HEK293 (cell line): ENCODE data around the gene ELOVL6.

Experiments
- EGR2 ChIP-seq: fragments of 450-650 bp; formaldehyde crosslinking; IDR thresholded peaks from 2 replicates; pipeline ENCODE4 v1.5.1; 2016; ENCODE audit warnings: low read depth, missing biosample characterization, missing genetic modification characterization
- MEIS1 ChIP-seq: sonication (generic); formaldehyde crosslinking; IDR thresholded peaks from 2 replicates; pipeline ENCODE4 v1.8.1; 2022; ENCODE audit warnings: missing genetic modification reagents, mild to moderate bottlenecking, borderline replicate concordance
- MYNN ChIP-seq: fragments of 450-650 bp; formaldehyde crosslinking; IDR thresholded peaks from 2 replicates; pipeline ENCODE4 v1.5.1; 2016; ENCODE audit warnings: missing biosample characterization, missing genetic modification characterization, borderline replicate concordance
- OSR2 ChIP-seq: fragments of 450-650 bp; formaldehyde crosslinking; IDR thresholded peaks from 2 replicates; pipeline ENCODE4 v1.5.1; 2016; ENCODE audit warnings: missing biosample characterization, missing genetic modification characterization
- ZFP69B ChIP-seq: fragments of 450-650 bp; formaldehyde crosslinking; IDR thresholded peaks from 2 replicates; pipeline ENCODE4 v1.5.1; 2016; ENCODE audit warnings: missing biosample characterization, missing genetic modification characterization
- ZNF140 ChIP-seq: fragments of 450-650 bp; formaldehyde crosslinking; IDR thresholded peaks from 2 replicates; pipeline ENCODE4 v1.5.1; 2016; ENCODE audit warnings: missing biosample characterization, missing genetic modification characterization
- ZNF184 ChIP-seq: fragments of 450-650 bp; IDR thresholded peaks from 2 replicates; pipeline ENCODE4 v1.5.1; 2018; ENCODE audit warnings: missing biosample characterization, mild to moderate bottlenecking, missing genetic modification characterization
- ZNF354C ChIP-seq: fragments of 450-650 bp; formaldehyde crosslinking; IDR thresholded peaks from 2 replicates; pipeline ENCODE4 v1.5.1; 2016; ENCODE audit warnings: missing biosample characterization, missing genetic modification characterization, low read depth, borderline replicate concordance
- ZNF423 ChIP-seq: fragments of 450-650 bp; formaldehyde crosslinking; IDR thresholded peaks from 2 replicates; pipeline ENCODE4 v1.5.1; 2016; ENCODE audit warnings: missing biosample characterization, missing genetic modification characterization
- ZNF510 ChIP-seq: fragments of 450-650 bp; formaldehyde crosslinking; IDR thresholded peaks from 2 replicates; pipeline ENCODE4 v1.5.1; 2018; ENCODE audit warnings: mild to moderate bottlenecking, missing genetic modification characterization, missing biosample characterization; ENCODE audit not compliant: insufficient replicate concordance
- ZNF555 ChIP-seq: fragments of 450-650 bp; formaldehyde crosslinking; conservative IDR thresholded peaks from 2 replicates; pipeline ENCODE4 v1.5.1; 2017; ENCODE audit warnings: missing biosample characterization, mild to moderate bottlenecking, missing genetic modification characterization, inconsistent platforms
- ZNF600 ChIP-seq: fragments of 450-650 bp; formaldehyde crosslinking; IDR thresholded peaks from 2 replicates; pipeline ENCODE4 v1.5.1; 2016; ENCODE audit warnings: missing biosample characterization, missing genetic modification characterization
- ZNF623 ChIP-seq: fragments of 450-650 bp; formaldehyde crosslinking; IDR thresholded peaks from 2 replicates; pipeline ENCODE4 v1.5.1; 2016; ENCODE audit warnings: missing biosample characterization, missing genetic modification characterization
- ZNF792 ChIP-seq: fragments of 450-650 bp; formaldehyde crosslinking; IDR thresholded peaks from 2 replicates; pipeline ENCODE4 v1.5.1; 2016; ENCODE audit warnings: missing biosample characterization, missing genetic modification characterization
- ZSCAN16 ChIP-seq: fragments of 450-650 bp; formaldehyde crosslinking; IDR thresholded peaks from 2 replicates; pipeline ENCODE4 v1.5.1; 2016; ENCODE audit warnings: missing biosample characterization, missing genetic modification characterization
- TF ChIP-seq, protein P1 (sequence below): fragments of 450-650 bp; formaldehyde crosslinking; optimal IDR thresholded peaks from 2 replicates; pipeline ENCODE3; 2016; ENCODE audit warnings: missing biosample characterization, mild to moderate bottlenecking, missing genetic modification characterization
- TF ChIP-seq, protein P2 (sequence below): fragments of 450-650 bp; formaldehyde crosslinking; IDR thresholded peaks from 2 replicates; pipeline ENCODE4 v1.5.1; 2016; ENCODE audit warnings: missing biosample characterization, missing genetic modification characterization
- TF ChIP-seq, protein P3 (sequence below): fragments of 450-650 bp; formaldehyde crosslinking; IDR thresholded peaks from 2 replicates; pipeline ENCODE4 v1.5.1; 2016; ENCODE audit warnings: missing biosample characterization, missing genetic modification characterization
- TF ChIP-seq, protein P4 (sequence below): fragments of 450-650 bp; formaldehyde crosslinking; IDR thresholded peaks from 2 replicates; pipeline ENCODE4 v1.5.1; 2017; ENCODE audit warnings: missing biosample characterization, missing genetic modification characterization
- TF ChIP-seq, protein P5 (sequence below): fragments of 450-650 bp; formaldehyde crosslinking; IDR thresholded peaks from 2 replicates; pipeline ENCODE4 v1.5.1; 2016; ENCODE audit warnings: missing biosample characterization, missing genetic modification characterization
- TF ChIP-seq, protein P6 (sequence below): fragments of 450-650 bp; formaldehyde crosslinking; conservative IDR thresholded peaks from 2 replicates; pipeline ENCODE4 v1.5.1; 2016; ENCODE audit warnings: low read depth, missing biosample characterization, missing genetic modification characterization
- TF ChIP-seq, protein P7 (sequence below): sonication (generic); formaldehyde crosslinking; IDR thresholded peaks from 2 replicates; pipeline ENCODE4 v1.8.1; 2022; ENCODE audit warnings: mild to moderate bottlenecking, moderate library complexity, missing genetic modification reagents

Gene ELOVL6

DNA sequence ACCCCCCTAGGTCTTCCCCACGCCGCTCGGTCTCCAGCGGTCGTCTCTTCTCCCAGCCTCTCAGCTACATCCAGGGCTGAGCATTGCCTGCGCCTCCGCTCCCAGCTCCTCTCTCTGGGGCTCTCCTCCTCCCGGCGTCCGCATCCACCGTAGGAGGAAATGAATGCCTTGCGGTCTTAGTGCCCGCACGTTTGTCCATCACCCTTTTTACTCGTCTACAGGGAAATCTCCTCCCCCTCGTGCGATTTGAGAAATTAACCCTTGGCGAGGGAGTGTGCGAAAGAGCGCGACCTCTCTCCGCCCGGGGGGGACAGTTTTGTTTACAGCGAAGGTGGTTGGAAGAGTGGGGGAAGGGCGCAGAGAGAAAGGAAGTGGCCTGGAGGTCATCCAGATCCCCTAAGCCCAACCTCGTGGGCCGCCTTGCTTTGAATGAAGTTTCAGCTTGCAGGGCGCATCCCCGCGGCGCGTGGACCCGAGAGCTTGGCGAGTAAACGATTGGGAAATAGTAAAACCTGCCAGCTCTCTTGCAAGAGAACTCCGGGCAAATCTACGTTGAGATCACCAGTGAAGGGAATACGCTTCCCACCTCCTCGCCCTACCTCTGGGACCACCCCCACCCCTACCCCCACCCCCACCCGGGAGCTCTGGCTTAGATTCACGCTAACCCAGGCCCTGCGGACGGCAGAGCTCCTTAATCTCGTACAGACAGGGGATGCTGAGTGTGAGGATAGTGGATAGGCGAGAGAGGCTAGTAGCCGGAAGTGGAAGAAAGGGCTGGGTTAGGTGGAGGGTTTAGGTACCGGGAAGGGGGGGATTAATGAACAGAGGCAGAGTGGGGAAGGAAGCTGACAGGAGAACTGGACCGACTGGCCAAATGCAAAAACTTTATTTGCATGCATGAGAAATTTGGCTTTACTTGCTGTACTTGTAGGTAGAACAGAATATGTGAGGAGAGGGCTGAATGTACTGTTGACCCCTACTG is at the start of gene ELOVL6 (continued):
- TF ChIP-seq, protein P1, sequence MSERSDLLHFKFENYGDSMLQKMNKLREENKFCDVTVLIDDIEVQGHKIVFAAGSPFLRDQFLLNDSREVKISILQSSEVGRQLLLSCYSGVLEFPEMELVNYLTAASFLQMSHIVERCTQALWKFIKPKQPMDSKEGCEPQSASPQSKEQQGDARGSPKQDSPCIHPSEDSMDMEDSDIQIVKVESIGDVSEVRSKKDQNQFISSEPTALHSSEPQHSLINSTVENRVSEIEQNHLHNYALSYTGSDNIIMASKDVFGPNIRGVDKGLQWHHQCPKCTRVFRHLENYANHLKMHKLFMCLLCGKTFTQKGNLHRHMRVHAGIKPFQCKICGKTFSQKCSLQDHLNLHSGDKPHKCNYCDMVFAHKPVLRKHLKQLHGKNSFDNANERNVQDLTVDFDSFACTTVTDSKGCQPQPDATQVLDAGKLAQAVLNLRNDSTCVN (tag by site-specific recombination), result peak; percentile 80
- TF ChIP-seq ZNF510 (no peak), EGR2 (tag by site-specific recombination) (0 out of 2 replicates have a peak, but pooled peaks have one; percentile 33), ZFP69B (tag by site-specific recombination) (peak; percentile 89), MEIS1 (CRISPR knock-in tag) (no peak), OSR2 (no peak), ZNF140 (tag by site-specific recombination) (no peak), ZNF184 (tag by site-specific recombination) (no peak), ZSCAN16 (tag by site-specific recombination) (no peak), MYNN (no peak), ZNF555 (tag by site-specific recombination) (no peak), ZNF600 (no peak), ZNF792 (tag by site-specific recombination) (no peak), ZNF423 (tag by site-specific recombination) (no peak), ZNF623 (tag by site-specific recombination) (no peak), ZNF354C (tag by site-specific recombination) (no peak)
- TF ChIP-seq, protein P2, sequence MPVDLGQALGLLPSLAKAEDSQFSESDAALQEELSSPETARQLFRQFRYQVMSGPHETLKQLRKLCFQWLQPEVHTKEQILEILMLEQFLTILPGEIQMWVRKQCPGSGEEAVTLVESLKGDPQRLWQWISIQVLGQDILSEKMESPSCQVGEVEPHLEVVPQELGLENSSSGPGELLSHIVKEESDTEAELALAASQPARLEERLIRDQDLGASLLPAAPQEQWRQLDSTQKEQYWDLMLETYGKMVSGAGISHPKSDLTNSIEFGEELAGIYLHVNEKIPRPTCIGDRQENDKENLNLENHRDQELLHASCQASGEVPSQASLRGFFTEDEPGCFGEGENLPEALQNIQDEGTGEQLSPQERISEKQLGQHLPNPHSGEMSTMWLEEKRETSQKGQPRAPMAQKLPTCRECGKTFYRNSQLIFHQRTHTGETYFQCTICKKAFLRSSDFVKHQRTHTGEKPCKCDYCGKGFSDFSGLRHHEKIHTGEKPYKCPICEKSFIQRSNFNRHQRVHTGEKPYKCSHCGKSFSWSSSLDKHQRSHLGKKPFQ (tag by site-specific recombination), result no peak
- TF ChIP-seq, protein P3, sequence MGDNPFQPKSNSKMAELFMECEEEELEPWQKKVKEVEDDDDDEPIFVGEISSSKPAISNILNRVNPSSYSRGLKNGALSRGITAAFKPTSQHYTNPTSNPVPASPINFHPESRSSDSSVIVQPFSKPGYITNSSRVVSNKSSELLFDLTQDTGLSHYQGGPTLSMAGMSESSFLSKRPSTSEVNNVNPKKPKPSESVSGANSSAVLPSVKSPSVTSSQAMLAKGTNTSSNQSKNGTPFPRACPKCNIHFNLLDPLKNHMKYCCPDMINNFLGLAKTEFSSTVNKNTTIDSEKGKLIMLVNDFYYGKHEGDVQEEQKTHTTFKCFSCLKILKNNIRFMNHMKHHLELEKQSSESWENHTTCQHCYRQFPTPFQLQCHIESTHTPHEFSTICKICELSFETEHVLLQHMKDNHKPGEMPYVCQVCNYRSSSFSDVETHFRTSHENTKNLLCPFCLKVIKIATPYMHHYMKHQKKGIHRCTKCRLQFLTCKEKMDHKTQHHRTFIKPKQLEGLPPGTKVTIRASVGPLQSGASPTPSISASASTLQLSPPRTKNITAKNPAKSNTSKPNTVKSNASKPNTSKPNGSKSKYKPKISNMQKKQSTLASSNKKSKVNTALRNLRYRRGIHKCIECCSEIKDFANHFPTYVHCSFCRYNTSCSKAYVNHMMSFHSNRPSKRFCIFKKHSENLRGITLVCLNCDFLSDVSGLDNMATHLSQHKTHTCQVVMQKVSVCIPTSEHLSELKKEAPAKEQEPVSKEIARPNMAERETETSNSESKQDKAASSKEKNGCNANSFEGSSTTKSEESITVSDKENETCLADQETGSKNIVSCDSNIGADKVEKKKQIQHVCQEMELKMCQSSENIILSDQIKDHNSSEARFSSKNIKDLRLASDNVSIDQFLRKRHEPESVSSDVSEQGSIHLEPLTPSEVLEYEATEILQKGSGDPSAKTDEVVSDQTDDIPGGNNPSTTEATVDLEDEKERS, result no peak
- TF ChIP-seq, protein P4, sequence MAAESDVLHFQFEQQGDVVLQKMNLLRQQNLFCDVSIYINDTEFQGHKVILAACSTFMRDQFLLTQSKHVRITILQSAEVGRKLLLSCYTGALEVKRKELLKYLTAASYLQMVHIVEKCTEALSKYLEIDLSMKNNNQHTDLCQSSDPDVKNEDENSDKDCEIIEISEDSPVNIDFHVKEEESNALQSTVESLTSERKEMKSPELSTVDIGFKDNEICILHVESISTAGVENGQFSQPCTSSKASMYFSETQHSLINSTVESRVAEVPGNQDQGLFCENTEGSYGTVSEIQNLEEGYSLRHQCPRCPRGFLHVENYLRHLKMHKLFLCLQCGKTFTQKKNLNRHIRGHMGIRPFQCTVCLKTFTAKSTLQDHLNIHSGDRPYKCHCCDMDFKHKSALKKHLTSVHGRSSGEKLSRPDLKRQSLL (tag by site-specific recombination), result no peak
- TF ChIP-seq, protein P5, sequence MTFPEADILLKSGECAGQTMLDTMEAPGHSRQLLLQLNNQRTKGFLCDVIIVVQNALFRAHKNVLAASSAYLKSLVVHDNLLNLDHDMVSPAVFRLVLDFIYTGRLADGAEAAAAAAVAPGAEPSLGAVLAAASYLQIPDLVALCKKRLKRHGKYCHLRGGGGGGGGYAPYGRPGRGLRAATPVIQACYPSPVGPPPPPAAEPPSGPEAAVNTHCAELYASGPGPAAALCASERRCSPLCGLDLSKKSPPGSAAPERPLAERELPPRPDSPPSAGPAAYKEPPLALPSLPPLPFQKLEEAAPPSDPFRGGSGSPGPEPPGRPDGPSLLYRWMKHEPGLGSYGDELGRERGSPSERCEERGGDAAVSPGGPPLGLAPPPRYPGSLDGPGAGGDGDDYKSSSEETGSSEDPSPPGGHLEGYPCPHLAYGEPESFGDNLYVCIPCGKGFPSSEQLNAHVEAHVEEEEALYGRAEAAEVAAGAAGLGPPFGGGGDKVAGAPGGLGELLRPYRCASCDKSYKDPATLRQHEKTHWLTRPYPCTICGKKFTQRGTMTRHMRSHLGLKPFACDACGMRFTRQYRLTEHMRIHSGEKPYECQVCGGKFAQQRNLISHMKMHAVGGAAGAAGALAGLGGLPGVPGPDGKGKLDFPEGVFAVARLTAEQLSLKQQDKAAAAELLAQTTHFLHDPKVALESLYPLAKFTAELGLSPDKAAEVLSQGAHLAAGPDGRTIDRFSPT (tag by site-specific recombination), result 0 out of 2 replicates have a peak, but pooled peaks have one; percentile 31
- TF ChIP-seq, protein P6, sequence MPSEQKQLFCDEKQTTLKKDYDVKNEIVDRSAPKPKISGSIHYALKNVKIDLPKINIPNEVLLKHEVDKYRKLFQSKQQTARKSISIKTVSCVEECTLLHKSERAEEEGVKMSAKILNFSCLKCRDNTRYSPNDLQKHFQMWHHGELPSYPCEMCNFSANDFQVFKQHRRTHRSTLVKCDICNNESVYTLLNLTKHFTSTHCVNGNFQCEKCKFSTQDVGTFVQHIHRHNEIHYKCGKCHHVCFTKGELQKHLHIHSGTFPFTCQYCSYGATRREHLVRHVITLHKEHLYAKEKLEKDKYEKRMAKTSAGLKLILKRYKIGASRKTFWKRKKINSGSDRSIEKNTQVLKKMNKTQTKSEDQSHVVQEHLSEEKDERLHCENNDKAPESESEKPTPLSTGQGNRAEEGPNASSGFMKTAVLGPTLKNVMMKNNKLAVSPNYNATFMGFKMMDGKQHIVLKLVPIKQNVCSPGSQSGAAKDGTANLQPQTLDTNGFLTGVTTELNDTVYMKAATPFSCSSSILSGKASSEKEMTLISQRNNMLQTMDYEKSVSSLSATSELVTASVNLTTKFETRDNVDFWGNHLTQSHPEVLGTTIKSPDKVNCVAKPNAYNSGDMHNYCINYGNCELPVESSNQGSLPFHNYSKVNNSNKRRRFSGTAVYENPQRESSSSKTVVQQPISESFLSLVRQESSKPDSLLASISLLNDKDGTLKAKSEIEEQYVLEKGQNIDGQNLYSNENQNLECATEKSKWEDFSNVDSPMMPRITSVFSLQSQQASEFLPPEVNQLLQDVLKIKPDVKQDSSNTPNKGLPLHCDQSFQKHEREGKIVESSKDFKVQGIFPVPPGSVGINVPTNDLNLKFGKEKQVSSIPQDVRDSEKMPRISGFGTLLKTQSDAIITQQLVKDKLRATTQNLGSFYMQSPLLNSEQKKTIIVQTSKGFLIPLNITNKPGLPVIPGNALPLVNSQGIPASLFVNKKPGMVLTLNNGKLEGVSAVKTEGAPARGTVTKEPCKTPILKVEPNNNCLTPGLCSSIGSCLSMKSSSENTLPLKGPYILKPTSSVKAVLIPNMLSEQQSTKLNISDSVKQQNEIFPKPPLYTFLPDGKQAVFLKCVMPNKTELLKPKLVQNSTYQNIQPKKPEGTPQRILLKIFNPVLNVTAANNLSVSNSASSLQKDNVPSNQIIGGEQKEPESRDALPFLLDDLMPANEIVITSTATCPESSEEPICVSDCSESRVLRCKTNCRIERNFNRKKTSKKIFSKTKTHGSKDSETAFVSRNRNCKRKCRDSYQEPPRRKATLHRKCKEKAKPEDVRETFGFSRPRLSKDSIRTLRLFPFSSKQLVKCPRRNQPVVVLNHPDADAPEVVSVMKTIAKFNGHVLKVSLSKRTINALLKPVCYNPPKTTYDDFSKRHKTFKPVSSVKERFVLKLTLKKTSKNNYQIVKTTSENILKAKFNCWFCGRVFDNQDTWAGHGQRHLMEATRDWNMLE (tag by site-specific recombination), result no peak
- TF ChIP-seq, protein P7, sequence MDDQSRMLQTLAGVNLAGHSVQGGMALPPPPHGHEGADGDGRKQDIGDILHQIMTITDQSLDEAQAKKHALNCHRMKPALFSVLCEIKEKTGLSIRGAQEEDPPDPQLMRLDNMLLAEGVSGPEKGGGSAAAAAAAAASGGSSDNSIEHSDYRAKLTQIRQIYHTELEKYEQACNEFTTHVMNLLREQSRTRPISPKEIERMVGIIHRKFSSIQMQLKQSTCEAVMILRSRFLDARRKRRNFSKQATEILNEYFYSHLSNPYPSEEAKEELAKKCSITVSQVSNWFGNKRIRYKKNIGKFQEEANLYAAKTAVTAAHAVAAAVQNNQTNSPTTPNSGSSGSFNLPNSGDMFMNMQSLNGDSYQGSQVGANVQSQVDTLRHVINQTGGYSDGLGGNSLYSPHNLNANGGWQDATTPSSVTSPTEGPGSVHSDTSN (CRISPR knock-in tag), result no peak
